Measurements from ENCODE around the gene HTATSF1. TPM values are rescaled to one million over a fixed set of nuclear protein-coding genes. Genes with fewer than 3 reads are reported as not detected.

Gene HTATSF1
- total and polyA plus RNA-seq, 9 of the 15 experiments (the other 6 are each of a cell fraction or from before 2014, with no cell fraction given) = 2.6 to 87.7 (median 42.2) TPM

GRCh38 chrX:136480383-136480782 lies 17.0 kb upstream of the HTATSF1 start:
- H3K9ac ChIP-seq (ENCODE audit: insufficient read depth in 1 of 2, low read depth in 2 of 2, low read length in 2 of 2) = no peak overlapping the region
- H3K4me1 ChIP-seq (replicated peaks in 1 of 2; ENCODE audit: control insufficient read depth in 2 of 2, insufficient read depth in 2 of 2, low read length in 2 of 2) = no peaks in the 10 kb centered on the region
- intact Hi-C loops (cut with micrococcal nuclease) = no loop called here
- ATAC-seq (no peak), DNase-seq (ENCODE audit: extremely low read depth in 1 of 4, low spot score in 3 of 4) (no peak), FAIRE-seq (no peak)
- H3K4me3 ChIP-seq = no peak overlapping the region
- H3K36me3 ChIP-seq (ENCODE audit: control insufficient read depth, insufficient read depth, low read length) = no peaks in the 10 kb centered on the region
- in situ Hi-C loops (cut with MboI) = no loop called here
- no peaks in the 10 kb centered on the region; a peak in 1 of 5 replicates for H3K27me3 ChIP-seq (ENCODE audit: control insufficient read depth in 2 of 2, insufficient read depth in 2 of 2, low read length in 2 of 2)
- H2AFZ ChIP-seq (ENCODE audit: low read depth, low read length) = no peak overlapping the region
- no TSS peak for BruUV-seq (replicated peaks)
- H3K9me3 ChIP-seq (replicated peaks; ENCODE audit: control insufficient read depth, insufficient read depth, low read depth, low read length) = no peaks in the 10 kb centered on the region
- H3K79me2 ChIP-seq (ENCODE audit: control insufficient read depth, insufficient read depth, low read length) = no peaks in the 10 kb centered on the region
- TF ChIP-seq THRAP3 (IDR thresholded peaks at IDR 0.05; ENCODE audit: borderline replicate concordance) = no peak
- TF ChIP-seq ZFPM2 (CRISPR knock-in tag; IDR thresholded peaks at IDR 0.05) = no peak
- TF ChIP-seq, protein P1, sequence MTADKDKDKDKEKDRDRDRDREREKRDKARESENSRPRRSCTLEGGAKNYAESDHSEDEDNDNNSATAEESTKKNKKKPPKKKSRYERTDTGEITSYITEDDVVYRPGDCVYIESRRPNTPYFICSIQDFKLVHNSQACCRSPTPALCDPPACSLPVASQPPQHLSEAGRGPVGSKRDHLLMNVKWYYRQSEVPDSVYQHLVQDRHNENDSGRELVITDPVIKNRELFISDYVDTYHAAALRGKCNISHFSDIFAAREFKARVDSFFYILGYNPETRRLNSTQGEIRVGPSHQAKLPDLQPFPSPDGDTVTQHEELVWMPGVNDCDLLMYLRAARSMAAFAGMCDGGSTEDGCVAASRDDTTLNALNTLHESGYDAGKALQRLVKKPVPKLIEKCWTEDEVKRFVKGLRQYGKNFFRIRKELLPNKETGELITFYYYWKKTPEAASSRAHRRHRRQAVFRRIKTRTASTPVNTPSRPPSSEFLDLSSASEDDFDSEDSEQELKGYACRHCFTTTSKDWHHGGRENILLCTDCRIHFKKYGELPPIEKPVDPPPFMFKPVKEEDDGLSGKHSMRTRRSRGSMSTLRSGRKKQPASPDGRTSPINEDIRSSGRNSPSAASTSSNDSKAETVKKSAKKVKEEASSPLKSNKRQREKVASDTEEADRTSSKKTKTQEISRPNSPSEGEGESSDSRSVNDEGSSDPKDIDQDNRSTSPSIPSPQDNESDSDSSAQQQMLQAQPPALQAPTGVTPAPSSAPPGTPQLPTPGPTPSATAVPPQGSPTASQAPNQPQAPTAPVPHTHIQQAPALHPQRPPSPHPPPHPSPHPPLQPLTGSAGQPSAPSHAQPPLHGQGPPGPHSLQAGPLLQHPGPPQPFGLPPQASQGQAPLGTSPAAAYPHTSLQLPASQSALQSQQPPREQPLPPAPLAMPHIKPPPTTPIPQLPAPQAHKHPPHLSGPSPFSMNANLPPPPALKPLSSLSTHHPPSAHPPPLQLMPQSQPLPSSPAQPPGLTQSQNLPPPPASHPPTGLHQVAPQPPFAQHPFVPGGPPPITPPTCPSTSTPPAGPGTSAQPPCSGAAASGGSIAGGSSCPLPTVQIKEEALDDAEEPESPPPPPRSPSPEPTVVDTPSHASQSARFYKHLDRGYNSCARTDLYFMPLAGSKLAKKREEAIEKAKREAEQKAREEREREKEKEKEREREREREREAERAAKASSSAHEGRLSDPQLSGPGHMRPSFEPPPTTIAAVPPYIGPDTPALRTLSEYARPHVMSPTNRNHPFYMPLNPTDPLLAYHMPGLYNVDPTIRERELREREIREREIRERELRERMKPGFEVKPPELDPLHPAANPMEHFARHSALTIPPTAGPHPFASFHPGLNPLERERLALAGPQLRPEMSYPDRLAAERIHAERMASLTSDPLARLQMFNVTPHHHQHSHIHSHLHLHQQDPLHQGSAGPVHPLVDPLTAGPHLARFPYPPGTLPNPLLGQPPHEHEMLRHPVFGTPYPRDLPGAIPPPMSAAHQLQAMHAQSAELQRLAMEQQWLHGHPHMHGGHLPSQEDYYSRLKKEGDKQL (CRISPR knock-in tag; IDR thresholded peaks at IDR 0.05; ENCODE audit: borderline replicate concordance) = no peak
- TF ChIP-seq CREBBP (IDR thresholded peaks at IDR 0.05; ENCODE audit: low read depth, low read length) = no peak
- TF ChIP-seq PCBP2 (IDR thresholded peaks at IDR 0.05; ENCODE audit: low read depth, low read length, poor library complexity, severe bottlenecking) = no peak
- TF ChIP-seq MED1 (CRISPR knock-in tag; IDR thresholded peaks at IDR 0.05; ENCODE audit: borderline replicate concordance) = no peak
- no peak for TF ChIP-seq ZNF77 (CRISPR knock-in tag; IDR thresholded peaks at IDR 0.05)
- TF ChIP-seq, protein P2, sequence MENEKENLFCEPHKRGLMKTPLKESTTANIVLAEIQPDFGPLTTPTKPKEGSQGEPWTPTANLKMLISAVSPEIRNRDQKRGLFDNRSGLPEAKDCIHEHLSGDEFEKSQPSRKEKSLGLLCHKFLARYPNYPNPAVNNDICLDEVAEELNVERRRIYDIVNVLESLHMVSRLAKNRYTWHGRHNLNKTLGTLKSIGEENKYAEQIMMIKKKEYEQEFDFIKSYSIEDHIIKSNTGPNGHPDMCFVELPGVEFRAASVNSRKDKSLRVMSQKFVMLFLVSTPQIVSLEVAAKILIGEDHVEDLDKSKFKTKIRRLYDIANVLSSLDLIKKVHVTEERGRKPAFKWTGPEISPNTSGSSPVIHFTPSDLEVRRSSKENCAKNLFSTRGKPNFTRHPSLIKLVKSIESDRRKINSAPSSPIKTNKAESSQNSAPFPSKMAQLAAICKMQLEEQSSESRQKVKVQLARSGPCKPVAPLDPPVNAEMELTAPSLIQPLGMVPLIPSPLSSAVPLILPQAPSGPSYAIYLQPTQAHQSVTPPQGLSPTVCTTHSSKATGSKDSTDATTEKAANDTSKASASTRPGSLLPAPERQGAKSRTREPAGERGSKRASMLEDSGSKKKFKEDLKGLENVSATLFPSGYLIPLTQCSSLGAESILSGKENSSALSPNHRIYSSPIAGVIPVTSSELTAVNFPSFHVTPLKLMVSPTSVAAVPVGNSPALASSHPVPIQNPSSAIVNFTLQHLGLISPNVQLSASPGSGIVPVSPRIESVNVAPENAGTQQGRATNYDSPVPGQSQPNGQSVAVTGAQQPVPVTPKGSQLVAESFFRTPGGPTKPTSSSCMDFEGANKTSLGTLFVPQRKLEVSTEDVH (IDR thresholded peaks at IDR 0.05; ENCODE audit: low read depth, partially characterized antibody) = no peak
- TF ChIP-seq IFI16 (CRISPR knock-in tag; IDR thresholded peaks at IDR 0.05) = no peak
- TF ChIP-seq GTF2F1 (IDR thresholded peaks at IDR 0.05; ENCODE audit: low read depth, low read length) = no peak
- TF ChIP-seq TEAD2 (tag; IDR thresholded peaks at IDR 0.05) = no peak
- no peak for TF ChIP-seq NFE2L1 (tag; IDR thresholded peaks at IDR 0.05; ENCODE audit: borderline replicate concordance, low read depth)
- TF ChIP-seq CHD1 (IDR thresholded peaks at IDR 0.05; ENCODE audit: low read length) = no peak
- H3K27ac ChIP-seq (ENCODE audit: extremely low read depth, low read depth, low read length) = no peak overlapping the region
- no peaks in the 10 kb centered on the region for H4K20me1 ChIP-seq (replicated peaks; ENCODE audit: control insufficient read depth, insufficient read depth, low read length)
- no peak overlapping the region for H3K4me2 ChIP-seq (ENCODE audit: insufficient read depth, low read length)
- H3K9me1 ChIP-seq (ENCODE audit: control insufficient read depth, insufficient read depth, low read length) = no peaks in the 10 kb centered on the region
- 0% methylated on average over 4 of the region's 4 CpGs for WGBS (ENCODE audit: insufficient coverage, low coverage, missing lambda C conversion rate)
- POLR2A ChIA-PET = no interaction called here
- CTCF ChIA-PET (ENCODE audit: low intra/inter-chr PET ratio) = no interaction called here

Data from K562 (cell line).